Type B pancreatic cell (in vitro differentiated cells): ENCODE data around the gene PRDM5. TPM values are rescaled to one million over a fixed set of nuclear protein-coding genes. Genes with fewer than 3 reads are reported as not detected.

ENCODE experiments used
- DNase-seq: peaks from one replicate; pipeline ENCODE4 v3.0.0; 2021; ENCODE audit warnings: mixed read lengths; ENCODE audit not compliant: unreplicated experiment; ENCODE audit errors: extremely low spot score
- H3K27ac Mint-ChIP-seq: 2 replicates; pipeline ENCODE4 v1.8.0; 2021; ENCODE audit warnings: mild to moderate bottlenecking, mixed read lengths
- H3K27me3 Mint-ChIP-seq: 2 replicates; pipeline ENCODE4 v1.8.0; 2021; ENCODE audit warnings: mixed read lengths
- H3K36me3 Mint-ChIP-seq: 2 replicates; pipeline ENCODE4 v1.8.0; 2021; ENCODE audit warnings: mixed read lengths
- H3K4me1 Mint-ChIP-seq: one replicate; pipeline ENCODE4 v1.8.0; 2021; ENCODE audit warnings: mixed read lengths; ENCODE audit not compliant: unreplicated experiment
- H3K4me3 Mint-ChIP-seq: 2 replicates; pipeline ENCODE4 v1.8.0; 2021; ENCODE audit warnings: mild to moderate bottlenecking, mixed read lengths
- H3K9me3 Mint-ChIP-seq: 2 replicates; pipeline ENCODE4 v1.8.0; 2021; ENCODE audit warnings: mixed read lengths
- CTCF ChIP-seq: fragments of 200-600 bp; sonication (generic); conservative IDR thresholded peaks from 2 replicates; pipeline ENCODE4 v1.5.0; 2021; ENCODE audit warnings: antibody characterized with exemption, mild to moderate bottlenecking
- total RNA-seq: library from RNA; stranded (reverse); gene quantifications from 2 replicates; pipeline ENCODE4 v1.2.1, GENCODE V29; 2021; ENCODE audit warnings: low replicate concordance

PRDM5 gene
- total RNA-seq, 1 donor from 2014 or later = 15.7 TPM

- Mint-ChIP-seq H3K4me1 (peaks cover 6% of the 10 kb centered on the region), H3K4me3 (no peak overlapping the region), H3K36me3 (peaks cover 5% of the 10 kb centered on the region), H3K27me3 (no peaks in the 10 kb centered on the region), H3K9me3 (peaks cover 4% of the 10 kb centered on the region), H3K27ac (no peak overlapping the region)
- DNase-seq = no peak
- no peak for TF ChIP-seq CTCF
These were observed 124.0 kb downstream of the PRDM5 start for GRCh38 chr4:120798570-120798969.

DNA sequence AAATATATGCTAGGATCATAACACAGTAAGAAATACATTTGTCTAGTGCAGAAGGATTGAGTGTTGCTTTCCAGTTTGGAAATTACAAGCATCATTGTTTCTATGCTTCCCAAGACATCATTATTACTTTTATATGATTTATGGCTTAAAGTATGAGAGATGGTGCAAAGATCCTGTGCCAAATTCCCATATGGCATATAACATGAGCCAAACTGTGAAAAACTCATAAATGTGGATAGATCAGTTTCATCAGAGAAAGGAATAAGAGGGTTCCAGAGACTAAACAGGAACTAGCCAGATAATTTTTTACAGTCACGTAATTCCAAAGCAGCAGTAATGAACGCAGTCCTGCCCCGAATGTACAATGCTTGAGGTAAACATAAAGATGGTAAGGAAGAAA, 126.3 kb downstream of the PRDM5 start:
- no peak for DNase-seq
- Mint-ChIP-seq H3K27ac (no peak overlapping the region), H3K36me3 (peaks cover 11% of the 10 kb centered on the region), H3K9me3 (peaks cover 9% of the 10 kb centered on the region), H3K4me1 (peaks cover 2% of the 10 kb centered on the region), H3K4me3 (no peak overlapping the region), H3K27me3 (no peaks in the 10 kb centered on the region)
- TF ChIP-seq CTCF = no peak

DNA sequence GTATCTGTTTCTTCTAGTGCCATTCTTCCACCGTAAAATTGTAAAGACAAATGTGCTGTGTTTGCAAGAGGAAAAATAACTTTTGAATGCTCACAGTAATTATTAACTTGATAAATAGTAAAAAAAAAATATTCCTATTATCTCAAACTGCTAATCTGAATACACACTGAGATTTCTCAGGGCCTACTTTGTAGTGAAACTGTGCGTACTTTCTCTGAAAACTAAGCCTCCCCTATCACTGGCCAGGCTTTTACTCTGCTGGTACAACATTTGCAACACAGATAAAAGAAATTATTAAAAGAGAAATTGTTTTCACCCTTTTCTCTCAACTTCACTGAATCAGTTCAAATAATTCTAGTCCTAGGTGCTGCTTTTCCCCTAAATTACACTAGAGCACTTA, 137.3 kb downstream of the PRDM5 start:
- Mint-ChIP-seq H3K9me3 (no peaks in the 10 kb centered on the region), H3K27me3 (no peaks in the 10 kb centered on the region), H3K27ac (no peak overlapping the region), H3K4me1 (no peaks in the 10 kb centered on the region), H3K36me3 (peaks cover 4% of the 10 kb centered on the region), H3K4me3 (no peak overlapping the region)
- TF ChIP-seq CTCF = no peak
- DNase-seq = no peak

- no peaks in the 10 kb centered on the region for H3K4me1 Mint-ChIP-seq
- H3K4me3 Mint-ChIP-seq = peak overlapping the region; percentile 15
- H3K27me3 Mint-ChIP-seq = no peaks in the 10 kb centered on the region
- H3K27ac Mint-ChIP-seq = peak overlapping the region; percentile 70
- peaks cover 10% of the 10 kb centered on the region for H3K36me3 Mint-ChIP-seq
- TF ChIP-seq CTCF = no peak
- peaks cover 12% of the 10 kb centered on the region for H3K9me3 Mint-ChIP-seq
- no peak for DNase-seq
These were observed 145.1 kb downstream of the PRDM5 start for GRCh38 chr4:120777459-120777858.

DNA sequence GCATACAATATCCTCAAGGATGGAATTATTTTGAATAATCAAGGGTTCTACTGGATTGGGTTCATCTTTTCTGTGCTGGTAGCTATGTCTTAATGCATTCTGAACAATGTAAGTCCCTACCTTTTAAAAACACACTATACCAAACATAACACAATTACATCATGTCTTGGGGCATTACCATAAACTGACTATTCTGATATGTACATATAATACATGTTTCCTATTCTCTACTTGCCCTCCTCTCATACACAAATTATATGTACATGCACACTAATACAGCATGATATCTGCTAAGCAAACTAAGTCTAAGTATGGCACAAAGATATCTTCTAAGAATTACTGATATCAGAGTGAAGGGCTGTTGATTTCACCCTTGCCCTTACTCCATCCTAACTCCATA, 147.1 kb downstream of the PRDM5 start:
- H3K4me1 Mint-ChIP-seq = no peaks in the 10 kb centered on the region
- TF ChIP-seq CTCF = no peak
- H3K27me3 Mint-ChIP-seq = no peaks in the 10 kb centered on the region
- no peak overlapping the region for H3K27ac Mint-ChIP-seq
- H3K36me3 Mint-ChIP-seq = peaks cover 10% of the 10 kb centered on the region
- H3K4me3 Mint-ChIP-seq = no peak overlapping the region
- DNase-seq = no peak
- peaks cover 12% of the 10 kb centered on the region for H3K9me3 Mint-ChIP-seq

DNA sequence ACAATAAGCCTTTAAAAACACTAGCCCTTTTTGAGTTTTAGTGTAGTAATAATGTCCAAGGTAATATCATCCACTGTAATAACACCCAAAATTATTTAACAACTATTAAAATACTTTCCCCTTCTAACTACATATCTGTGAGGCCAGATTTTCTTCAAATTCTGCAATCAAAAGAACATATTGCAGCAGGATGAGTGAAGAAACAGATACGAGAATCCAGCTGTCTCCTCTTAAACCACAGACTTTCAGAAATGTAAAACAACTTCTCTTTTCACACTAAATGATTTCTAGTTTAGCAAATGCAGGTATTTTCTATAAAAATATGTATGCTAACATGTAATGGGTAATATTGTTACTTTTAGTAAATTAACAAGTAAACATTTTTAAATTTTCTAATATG, 148.9 kb downstream of the PRDM5 start:
- no peak for TF ChIP-seq CTCF
- peaks cover 15% of the 10 kb centered on the region for H3K36me3 Mint-ChIP-seq
- H3K4me1 Mint-ChIP-seq = peaks cover 5% of the 10 kb centered on the region
- no peak overlapping the region for H3K27ac Mint-ChIP-seq
- H3K27me3 Mint-ChIP-seq = no peaks in the 10 kb centered on the region
- no peak overlapping the region for H3K4me3 Mint-ChIP-seq
- no peak for DNase-seq
- H3K9me3 Mint-ChIP-seq = peaks cover 12% of the 10 kb centered on the region
